DOHH2 (cell line): ENCODE measurements around the gene DNAH1.

Source experiments
- CTCF ChIP-seq: fragments of 200-600 bp; sonication (generic); IDR thresholded peaks from one replicate; pipeline ENCODE4 v1.5.1; 2014; ENCODE audit warnings: antibody characterized with exemption, mild to moderate bottlenecking, low read depth, low read length; ENCODE audit not compliant: poor library complexity, severe bottlenecking
- EZH2phosphoT487 ChIP-seq: fragments of 200-600 bp; sonication (generic); IDR thresholded peaks from 2 replicates; pipeline ENCODE4 v1.6.1; 2017; ENCODE audit warnings: borderline replicate concordance, mild to moderate bottlenecking, antibody characterized with exemption, low read length, moderate library complexity, mixed read lengths

DNA sequence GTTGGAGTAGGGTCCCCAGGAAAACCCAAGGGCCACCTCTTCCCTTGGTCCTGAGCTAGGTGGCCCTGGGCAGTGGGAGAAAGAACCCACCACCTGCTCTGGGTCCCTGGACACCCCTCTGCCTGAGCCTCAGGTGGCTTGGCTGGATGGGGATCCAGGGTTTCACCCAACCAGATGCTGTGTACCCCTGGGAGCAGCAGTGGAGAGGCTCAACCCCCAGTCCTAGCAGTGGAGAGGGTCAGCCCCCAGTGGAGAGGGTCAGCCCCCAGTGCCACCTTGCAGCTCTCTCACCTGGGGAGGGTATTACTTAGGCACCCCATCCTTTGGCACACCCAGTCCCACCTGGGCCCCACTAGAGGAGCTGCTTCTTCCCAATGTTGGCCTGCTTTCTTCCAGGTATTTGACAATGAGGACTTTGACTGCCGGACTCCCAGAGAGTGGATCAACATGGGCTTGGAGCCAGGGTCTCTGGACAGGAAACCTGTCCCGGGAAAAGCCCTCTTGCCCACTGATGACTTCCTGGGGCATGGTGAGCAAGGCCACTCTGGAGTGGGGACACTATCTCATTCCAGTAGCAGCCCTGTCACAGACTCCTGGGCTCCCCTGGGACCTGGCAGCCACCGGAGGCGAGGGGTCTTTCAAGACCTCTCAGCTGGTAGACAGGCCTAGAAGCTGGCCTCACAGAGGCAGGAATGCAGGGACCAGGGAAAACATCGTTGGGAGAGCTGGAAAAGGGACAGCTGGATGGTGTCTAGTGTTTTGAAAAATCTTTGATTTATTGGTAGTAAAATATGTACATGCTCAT, 11.6 kb downstream of the DNAH1 start:
- TF ChIP-seq CTCF (no peak), EZH2phosphoT487 (no peak)
